ENCODE results near the gene TRRAP.

DNA sequence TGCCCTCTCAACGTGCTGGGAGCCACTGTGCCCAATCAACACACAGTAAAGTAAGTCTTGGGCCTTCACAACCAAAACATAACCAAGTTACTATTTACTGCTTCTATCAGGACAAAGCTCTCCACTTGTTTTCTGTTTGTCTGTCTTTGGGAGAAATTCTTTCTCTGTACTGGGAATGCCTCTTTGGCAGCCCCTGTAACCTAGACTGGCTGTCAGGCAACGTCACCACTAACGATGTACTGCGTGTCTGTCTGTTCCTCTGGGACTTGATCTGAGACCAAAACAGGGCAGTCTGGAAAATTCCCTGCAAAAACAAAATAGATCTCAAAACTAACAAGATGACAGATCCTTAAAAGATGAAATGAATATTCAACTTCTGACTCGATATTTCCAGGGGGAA lies 152.6 kb downstream of the TRRAP start:
- TF ChIP-seq, protein P1, sequence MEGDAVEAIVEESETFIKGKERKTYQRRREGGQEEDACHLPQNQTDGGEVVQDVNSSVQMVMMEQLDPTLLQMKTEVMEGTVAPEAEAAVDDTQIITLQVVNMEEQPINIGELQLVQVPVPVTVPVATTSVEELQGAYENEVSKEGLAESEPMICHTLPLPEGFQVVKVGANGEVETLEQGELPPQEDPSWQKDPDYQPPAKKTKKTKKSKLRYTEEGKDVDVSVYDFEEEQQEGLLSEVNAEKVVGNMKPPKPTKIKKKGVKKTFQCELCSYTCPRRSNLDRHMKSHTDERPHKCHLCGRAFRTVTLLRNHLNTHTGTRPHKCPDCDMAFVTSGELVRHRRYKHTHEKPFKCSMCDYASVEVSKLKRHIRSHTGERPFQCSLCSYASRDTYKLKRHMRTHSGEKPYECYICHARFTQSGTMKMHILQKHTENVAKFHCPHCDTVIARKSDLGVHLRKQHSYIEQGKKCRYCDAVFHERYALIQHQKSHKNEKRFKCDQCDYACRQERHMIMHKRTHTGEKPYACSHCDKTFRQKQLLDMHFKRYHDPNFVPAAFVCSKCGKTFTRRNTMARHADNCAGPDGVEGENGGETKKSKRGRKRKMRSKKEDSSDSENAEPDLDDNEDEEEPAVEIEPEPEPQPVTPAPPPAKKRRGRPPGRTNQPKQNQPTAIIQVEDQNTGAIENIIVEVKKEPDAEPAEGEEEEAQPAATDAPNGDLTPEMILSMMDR (optimal IDR thresholded peaks at IDR 0.05 in 1 of 3, IDR thresholded peaks at IDR 0.05 in 1 of 3, conservative IDR thresholded peaks at IDR 0.05 in 1 of 3; ENCODE audit: extremely low read depth in 1 of 3, insufficient read depth in 2 of 3, low read length in 3 of 3) = no peak
- TF ChIP-seq EZH2 (IDR thresholded peaks at IDR 0.05; ENCODE audit: low read length) = no peak
